NCI-H1092 (cell line): ENCODE measurements around the gene PCDH15.

Experiments
- DNase-seq: peaks from one replicate; lab custom pipeline; 2025; lab: John Stamatoyannopoulos, UW

Gene PCDH15

DNA sequence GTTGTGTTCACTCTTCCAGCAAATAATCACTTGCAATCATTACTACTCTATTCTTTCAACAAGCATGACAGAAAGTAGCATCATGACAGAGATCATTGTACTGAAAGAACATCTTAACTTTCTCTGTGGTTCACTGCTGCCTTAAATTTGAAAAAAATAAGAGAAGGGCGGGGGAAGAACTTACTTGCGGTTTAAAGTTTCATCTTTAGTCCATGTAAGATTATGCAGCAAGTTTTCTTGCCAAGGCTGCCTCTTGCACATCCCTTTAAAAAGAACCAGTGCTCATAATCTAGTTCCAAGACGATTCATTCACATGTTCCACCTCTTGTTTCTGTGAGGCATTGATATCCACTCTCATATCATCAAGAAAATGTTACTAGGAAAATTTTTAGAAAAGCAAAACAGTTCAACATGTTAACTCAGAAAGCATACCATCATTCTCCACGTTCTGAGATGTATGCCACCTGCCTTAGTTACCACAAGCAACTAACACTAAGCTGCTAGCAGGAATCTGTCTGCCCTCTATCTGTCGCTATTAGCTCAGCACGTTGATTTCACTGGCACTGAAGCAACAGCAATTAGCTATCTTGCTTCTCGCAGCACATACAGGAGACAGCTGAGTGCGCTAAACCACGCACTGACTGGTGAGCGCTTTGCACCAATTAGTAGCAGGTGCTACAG lies at the start of gene PCDH15:
PCDH15 (minus strand) TSS at position 491 of the 681 bp plus-strand sequence. CDS start 136,969 bp downstream, outside the sequence.
- no peak for DNase-seq

DNA sequence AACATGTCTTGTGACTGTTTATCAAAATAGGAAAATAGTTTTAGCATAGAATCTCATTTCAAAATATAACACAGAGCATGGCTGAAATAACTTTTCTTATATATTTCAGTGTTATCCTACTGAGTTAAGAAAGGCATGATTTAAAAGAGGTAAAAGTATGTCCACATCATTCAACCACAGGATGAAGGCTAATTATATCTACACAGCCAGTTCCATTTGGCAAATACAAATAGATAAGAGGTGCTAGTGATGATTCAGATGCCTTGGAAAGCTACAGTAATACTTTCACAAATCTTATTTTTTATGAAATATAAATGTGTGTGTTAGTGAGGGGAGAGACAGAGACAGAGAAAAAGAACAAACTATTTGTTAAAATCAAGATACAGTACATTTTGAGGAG lies 42.9 kb upstream of the PCDH15 start:
- DNase-seq: no peak

DNA sequence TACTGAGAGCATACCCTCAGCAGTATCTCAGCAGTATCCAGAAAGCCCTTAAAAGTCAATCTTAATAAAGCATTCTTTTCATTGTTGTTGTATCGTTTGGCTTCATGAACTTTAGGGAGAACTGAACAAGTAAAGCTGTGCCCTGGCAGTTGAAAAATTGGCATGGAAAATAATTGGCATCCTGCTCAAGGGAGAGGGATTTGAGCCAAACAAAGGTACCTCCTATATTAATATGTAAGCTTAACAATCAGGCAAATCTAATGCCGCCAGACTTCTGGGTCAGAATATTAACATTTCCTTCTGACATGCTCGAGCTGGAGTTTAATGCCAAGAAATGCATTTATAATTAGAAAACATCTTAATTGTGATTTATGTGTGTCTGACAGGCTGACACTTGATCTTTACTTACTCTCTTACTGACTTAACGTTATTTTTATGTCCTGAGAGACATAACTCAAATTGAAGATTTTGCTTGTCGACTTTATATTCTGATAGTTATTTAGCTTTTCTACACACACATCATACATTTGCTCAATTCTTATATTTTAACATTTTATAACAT lies 42.1 kb upstream of the PCDH15 start:
- no peak for DNase-seq

DNA sequence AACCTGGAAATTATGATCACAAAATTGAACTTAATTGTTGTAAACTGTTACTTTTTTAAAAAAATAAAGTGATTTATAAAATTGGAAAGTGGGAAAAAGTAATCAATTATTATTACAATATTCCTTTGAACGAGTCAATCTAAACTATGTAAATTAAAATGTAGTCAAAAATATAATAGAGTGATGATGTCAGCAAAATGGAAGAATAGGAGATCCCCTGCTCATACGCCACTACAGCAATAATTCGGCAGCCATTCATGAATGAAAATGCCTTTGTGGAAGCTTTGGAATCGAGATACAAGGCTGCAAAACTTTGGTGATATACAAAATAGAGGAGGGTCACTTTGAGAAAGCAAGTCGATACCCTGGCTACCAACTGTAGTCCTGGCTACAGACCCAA lies 36.4 kb upstream of the PCDH15 start:
- no peak for DNase-seq

DNA sequence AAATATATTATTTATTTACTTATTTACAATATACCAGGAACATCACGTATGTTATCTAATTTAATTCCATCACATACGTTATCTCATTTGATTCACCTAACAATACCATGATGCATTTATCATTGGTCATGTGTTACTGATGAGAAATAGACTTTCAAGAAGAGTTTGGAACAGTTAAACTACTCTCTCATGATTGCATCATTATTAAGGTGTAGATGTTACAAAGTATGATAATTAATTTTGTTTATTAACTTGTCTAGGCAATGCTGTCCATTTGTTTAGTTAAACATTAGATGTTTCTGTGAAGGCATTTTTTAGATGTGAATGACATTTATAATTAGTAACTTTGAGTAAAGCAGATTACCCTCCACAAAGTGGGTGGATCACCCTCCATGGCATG lies 32.0 kb upstream of the PCDH15 start:
- DNase-seq: no peak

DNA sequence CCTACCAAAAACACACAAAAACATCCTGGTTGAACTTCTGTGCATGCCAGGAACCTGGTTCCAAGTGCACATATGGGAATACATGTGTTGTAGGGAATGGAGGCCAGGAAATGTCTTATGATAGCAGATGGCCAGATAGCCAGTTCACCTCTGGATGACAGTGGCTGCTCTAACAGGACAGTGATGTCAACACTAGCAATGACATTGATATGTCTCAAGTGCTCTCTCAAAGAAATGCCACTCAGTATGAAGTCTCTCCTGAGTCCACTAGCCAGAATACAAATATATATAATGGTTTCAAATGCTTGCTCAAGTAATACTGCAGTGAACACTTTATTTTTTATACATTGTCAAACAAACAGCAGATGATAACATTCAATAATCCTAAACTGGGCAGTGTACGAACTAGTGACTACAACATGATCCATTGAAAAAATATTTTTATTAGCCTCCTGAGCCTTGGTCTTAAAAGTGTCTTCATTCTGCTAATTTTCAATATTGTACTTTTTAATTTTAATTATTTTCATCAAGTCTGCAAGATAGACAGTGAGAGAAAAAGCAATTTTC lies 26.0 kb upstream of the PCDH15 start:
- DNase-seq: no peak

DNA sequence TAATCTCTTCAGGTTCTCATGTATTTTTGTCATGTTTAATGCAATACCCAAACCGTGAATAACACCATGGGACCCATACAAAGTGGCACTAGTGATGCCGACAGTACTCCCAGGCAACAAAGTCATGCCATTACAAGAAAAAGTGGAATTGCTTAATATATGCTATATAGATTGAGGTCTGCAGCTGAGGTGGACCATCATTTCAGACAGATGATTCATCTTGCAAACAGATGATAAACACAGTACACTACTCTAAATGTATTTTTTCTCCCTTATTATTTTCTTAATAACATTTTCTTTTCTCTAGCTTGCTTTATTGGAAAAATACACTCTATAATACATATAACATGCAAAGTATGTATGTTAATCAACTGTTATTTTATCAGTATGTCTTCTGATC lies 14.6 kb upstream of the PCDH15 start:
- DNase-seq: no peak

DNA sequence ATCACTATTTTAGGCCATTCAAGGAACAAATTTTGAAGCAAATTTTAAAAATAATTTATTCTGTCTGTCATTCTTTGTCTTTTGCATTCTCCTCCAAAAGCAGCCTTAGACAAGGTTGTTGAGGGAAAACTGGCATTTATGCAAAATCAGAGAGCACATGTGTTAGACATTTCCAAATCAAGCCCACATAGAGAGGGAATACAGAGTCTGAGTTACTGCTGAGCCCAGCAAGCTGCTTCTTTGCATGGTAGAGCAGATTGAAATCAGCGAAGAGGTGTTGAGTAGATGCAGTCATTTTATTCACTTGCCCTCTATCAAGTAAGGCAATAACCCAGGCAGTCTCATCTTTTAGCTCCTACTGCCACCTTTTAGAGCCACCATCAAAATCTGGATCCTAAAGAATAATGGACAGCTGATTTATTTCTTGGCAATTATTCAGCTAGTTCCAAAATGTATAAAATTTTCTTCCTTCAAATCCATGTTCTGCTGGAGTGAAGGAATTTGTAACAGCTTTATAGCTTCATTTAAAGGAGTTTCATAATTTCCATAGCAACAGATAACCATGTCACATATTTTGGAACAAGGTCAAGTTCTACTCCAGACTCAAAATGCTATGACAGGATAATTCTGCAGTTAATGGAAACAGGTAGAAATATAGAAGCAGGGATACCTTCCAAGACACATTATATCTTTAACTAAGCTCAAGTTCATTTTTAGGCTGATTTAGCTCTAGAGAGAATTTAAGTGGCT lies 7.3 kb upstream of the PCDH15 start:
- DNase-seq: no peak

DNA sequence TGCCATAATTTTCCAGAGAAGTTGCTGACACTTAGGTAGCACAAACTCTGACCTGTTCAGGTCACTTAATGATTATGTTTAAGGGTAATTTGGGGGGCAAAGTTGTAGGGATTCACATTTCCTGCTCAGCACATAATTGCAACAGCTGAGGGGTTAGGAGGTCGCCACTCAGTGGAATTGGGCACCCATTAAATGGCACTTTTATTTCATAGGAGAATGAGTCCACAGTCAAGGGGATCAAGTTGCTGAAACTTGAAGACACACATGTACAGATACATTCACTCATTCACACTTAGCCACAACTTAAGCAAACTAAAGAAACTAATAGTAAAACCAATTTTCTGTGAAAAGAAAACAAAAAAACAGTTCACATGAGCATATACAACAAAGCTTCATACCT lies 1.5 kb downstream of the PCDH15 start:
- no peak for DNase-seq

DNA sequence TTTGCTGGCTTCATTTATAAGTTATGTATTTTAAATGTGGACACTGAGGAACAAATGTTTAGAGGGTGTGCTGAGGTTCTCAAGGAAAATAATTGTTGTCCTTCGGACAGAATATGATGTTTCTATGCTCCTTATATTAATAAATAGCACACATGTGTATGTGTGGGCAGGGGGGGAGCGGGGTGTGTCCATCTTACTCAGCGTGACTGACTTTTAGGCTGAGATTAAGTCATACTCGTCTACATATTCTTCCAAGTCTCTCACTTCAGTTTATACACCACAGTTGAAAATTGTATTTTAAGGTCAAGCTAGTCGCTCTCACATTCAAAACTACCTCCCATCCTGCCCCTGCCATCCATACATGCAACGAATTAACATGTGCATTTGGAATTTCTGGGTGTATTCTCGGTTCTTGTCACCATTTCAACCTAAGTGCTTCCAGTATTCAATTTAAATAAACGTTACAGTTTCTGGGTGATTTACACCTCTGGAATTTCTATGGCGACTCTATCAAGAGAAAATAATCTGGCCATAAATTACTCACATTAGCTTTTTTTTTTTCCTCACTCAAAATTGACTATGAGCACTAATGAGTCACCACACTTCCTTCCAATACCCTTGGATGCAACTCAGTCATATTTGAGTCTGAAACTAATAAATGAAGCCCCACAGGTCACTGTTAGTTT lies 3.3 kb downstream of the PCDH15 start:
- DNase-seq: no peak

DNA sequence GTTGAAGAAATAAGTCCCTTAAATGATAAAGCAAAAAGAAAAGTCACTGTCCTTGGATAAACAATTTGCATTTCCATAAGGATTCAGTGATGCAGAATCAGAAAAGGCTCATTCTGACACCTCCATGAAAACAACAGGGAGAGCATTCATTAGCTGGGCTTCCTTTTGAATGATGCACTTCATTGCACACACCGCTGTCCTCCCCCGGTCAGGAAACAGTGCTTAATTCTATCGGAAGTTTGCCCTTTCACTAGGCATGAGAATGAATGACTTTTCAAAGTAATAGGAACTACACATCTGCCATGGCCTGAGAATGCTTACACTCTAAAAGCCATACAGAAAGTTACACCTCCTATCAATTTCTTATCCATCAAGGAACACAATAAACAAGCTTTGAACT lies 4.2 kb downstream of the PCDH15 start:
- DNase-seq: no peak

DNA sequence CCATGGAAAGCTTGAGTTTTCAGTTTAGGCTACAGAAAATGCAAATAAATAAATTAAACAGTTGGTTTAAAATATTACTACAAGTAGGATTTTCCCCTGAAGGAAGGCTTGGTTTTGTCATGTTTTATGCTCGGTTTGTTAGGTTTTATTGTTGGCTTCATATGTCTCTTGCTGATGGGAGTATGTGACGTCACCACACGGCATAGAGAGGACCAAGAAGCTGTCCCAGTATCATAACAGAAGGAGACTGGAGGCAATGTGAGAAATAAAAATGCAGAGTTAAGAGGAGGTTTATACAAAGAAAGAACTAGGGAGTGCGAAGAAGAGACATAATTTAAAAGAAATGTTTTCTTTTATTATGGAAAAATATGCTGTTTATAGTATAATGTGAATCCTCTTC lies 24.4 kb downstream of the PCDH15 start:
- no peak for DNase-seq

DNA sequence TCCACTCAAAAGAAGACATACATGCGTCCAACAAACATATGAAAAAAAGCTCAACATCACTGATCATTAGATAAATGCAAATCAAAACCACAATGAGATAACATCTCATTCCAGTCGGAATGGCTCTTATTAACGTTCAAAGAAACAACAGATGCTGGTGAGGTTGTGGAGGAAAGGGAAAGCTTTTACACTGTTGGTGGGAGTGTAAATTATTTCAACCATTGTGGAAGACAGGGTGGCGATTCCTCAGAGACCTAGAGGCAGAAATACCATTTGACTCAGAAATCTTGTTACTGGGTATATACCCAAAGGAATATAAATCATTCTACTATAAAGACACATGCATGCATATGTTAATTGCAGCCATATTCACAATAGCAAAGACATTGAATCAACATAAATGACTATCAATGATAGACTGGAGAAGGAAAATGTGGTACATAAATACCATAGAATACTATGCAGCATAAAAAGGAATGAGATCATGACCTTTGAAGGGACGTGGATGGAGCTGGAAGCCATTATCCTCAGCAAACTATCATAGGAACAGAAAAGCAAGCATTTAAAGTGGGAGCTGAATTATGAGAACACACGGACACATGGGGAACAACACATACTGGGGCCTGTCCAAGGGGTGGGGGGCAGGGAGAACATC lies 28.4 kb downstream of the PCDH15 start:
- DNase-seq: no peak

DNA sequence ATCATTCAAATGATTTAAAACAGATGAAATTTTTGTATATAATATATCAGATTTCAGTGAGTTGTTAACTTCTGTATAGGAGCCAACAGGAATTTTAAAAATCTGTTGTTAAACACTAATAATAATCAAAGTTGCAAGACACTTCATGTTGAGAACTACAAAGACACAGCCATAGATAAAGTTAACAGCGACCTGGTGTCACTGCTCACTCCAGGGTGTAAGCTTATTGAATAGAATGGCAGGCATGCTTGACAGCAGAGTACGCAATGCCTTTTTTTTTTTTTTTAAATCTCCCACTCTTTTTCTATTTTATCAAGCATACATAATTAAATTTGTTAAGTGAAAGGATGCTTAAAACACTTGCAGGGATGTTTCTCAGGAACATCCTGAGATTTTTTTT lies 32.0 kb downstream of the PCDH15 start:
- no peak for DNase-seq

DNA sequence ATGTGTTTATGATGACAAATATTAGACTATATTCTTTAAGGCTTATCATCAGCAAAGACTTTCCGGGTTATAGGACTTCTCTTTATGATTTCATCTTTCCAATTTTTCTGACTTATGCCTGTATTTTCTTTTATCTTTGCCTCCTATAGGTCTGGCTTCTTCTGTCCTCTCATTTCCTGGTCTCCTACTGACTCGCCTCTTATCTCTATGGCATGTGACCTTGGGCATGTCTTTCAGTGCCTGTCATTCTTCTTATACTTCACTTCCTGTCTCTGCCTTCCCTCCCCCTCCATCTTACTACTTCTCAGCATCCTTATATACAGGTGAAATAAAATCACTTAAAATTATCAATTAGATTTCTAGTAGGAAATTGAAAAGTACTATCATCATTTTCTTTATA lies 42.2 kb downstream of the PCDH15 start:
- DNase-seq: no peak

DNA sequence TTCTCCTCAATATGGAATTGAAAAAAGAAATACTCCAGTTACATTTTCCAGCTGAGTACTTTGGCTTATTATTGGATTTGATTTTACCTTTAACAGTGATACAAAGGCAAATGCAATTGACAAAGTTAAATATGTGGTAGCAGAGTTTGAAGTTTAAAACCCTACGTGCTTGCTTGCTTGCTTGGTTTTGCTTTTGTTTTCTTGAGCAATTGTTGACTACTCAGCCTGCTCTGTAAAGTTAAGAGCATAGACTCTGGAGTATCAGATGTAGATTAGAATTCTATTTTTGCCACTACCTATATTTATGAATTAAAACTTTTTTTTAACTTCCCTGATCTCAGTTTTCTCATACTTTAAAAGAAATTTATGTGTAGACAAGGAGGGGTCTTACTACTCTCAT lies 51.4 kb downstream of the PCDH15 start:
- no peak for DNase-seq

DNA sequence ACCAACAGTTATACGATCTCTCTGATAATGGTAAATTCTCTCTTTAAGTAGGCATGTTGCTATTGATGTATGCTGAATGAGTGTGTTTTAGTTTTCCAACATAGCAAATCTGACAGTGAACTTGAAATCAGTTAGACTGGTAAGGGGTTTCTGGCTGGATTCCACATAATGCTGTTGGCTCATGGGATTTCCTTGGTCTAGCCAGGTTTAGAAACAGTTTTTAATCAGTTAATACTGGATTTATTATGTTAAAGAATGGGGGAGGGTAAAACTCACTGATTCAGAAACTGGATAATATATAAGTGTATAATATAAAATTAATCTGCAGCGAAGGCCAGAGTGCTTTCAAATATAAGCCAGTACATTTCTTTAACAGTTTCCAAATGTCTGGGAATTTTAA lies 55.6 kb downstream of the PCDH15 start:
- DNase-seq: no peak

DNA sequence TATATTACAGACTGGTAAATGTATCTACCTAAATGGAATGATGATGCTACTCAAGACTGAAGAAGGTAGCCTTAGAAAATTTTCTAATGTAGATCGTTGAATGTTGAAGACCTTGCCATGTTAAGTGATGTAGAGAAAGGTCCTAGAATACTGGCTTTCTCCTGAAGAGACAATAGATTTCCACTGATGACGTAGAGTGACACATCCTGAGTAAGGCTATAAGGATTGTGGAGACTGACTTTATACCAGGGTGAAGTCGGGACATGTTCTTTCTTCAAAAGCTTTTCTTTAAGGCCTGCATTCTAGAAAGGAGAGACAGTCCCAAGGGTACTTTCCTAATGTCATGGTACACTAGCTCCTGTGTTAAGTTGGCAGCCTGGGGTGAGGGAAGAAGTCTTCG lies 58.6 kb downstream of the PCDH15 start:
- DNase-seq: no peak

DNA sequence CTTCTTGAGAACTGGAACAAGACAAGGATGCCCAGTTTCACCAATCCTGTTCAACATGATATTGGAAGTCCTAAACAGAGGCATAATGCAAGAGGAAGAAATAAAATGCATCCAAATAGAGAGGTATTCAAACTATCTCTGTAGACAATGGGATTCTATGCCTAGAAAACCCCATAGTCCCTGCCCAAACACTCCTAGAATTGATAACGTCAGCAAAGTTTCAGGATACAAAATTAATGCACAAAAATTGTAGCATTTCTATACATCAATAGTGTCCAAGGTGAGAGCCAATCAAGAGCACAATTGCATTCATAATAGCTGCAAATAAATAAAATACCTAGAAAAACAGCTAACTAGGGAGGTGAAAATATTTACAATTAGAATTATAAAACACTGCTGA lies 72.5 kb downstream of the PCDH15 start:
- DNase-seq: no peak

DNA sequence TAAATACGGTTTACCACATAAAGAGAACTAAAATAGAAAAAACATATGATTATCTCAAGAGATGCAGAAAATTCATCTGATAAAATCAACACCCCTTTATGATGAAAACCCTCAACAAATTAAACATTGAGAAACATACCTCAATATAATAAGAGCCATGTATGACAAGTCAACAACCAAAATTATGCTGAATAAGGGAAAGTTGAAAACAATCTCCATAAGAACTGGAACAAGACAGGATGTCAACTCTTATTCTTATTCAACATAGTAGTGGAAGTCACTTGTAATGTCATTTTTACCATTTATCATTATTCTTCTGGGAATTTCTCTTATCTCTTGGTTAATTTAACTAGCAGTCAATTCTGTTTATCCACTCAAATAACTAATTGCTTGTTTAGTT lies 79.0 kb downstream of the PCDH15 start:
- DNase-seq: no peak

DNA sequence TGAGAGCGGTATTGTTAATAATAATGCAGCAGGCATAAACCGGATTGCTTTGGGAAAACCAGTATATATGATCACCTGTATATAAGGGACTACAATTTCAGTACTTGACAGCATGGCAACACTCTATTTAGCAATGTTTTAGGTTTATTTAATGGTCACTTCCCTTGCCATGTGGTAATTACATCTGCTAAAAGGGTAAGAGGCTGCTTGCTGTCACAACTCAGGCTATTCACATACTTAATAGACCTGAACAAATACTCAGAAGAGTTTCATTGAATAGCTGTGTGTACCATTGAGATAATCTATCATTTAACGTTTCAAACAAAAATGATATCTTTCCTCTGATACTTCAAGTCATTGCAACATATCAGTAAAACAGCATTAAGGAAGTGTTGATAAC lies 90.1 kb downstream of the PCDH15 start:
- DNase-seq: no peak

DNA sequence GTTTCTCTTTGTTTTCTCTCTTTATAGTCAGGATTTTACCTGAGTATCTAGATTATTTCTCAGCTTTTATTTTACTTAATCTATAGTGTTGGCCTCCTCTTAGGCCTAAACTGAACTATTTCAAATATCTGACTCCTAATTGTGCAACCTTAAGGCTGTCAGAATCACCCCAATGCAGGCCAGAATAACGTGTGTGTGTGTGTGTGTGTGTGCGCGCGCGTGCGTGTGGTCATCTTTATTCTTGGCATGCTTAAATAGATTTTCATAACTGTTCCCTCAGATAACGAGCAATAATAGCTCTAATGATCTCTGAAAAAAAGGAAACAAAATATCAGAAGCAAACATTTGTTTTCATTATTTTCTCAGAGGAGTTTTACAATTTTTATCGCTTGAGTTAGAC lies 92.4 kb downstream of the PCDH15 start:
- DNase-seq: no peak
